GM19395 (cell line): ENCODE measurements around the gene ITM2A.

Experiments used
- ATAC-seq: cut with Tn5 transposase; IDR thresholded peaks from one replicate; pipeline ENCODE4 v1.9.1; 2021; ENCODE audit warnings: mild to moderate bottlenecking, moderate library complexity; ENCODE audit not compliant: unreplicated experiment

Gene ITM2A

DNA sequence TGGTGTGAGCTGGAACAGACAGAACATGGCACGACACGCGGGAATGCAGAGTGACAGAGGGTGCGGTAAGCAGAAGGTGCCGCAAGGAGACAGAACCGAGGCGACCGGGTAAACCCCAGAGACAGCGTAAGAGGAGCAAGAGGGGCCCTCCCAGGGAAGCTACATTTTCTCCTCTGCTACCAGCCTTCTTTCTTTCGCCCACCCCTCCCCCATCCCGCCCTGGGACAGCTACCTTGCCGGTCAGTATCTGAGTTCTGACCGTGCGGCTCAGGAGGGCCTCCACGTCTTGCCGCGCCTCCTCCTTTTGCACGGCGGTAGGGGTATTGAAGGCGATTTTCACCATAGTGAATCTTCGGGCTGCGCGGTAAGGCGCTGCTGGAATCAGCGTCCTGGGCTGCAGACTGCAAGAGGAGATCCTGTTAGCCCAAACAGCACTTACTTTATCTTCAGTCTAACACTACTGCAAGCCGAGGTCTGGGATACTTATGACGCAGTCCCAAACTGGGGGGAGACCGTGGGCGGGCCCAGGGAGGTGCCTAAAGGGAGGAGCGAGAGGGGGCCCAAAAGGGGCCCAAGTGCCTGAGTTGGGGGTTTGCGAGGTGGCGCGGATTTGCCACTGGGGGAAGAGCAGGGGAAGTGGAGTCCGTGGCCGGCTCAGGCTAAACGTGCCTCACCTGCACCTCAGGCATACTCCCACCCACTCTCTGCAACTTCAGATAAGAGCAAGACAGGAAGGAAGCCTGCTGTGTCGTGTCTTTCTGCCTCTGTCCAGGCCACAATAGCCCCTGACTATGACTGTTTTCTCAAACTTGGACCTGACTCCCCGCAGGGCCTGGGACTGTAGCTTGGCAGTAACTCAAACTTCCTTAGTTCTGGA is at the start of gene ITM2A:
TSS of gene ITM2A (minus strand) at position 462 of the 877 bp plus-strand sequence. CDS start at position 343, 119 bp downstream.
- peak; percentile 65 for ATAC-seq

DNA sequence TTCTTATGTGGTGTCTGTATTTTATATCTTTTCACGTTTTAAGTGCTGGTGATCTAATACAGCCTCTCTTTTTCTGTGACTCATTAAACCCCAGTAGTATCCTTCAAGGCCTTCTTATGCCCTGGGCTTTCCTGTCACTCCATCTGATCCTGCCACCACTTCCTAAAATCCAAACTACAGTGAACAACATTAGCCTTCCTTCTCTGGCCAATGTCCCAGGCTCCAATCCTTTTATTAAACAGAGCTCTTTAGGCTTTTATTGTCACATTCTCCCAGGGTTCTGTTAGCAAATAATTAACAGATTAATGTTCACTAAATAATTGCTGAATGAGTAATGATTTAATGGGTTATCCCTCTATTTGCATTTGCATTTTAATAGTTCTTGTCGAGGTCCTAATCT is 47.9 kb upstream of the ITM2A start:
- ATAC-seq: no peak

DNA sequence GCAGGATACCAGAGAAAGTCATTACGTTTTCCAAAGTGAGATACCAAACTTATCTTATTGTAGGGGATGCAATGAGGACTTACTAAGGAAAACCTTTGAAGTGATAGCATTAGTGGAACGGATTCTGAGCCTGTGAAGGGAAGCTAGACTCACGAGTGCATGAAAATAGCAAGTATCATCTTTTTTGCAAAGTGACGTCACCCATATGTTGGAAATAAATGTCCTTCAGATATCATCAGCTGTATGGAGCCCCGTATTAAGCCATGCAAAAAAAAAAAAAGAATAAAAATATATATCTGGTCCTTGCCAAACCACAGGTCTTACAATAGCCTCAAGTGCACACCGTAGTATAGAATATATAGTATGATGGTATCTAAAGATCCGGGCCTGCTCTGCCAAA is 46.8 kb upstream of the ITM2A start:
- no peak for ATAC-seq

DNA sequence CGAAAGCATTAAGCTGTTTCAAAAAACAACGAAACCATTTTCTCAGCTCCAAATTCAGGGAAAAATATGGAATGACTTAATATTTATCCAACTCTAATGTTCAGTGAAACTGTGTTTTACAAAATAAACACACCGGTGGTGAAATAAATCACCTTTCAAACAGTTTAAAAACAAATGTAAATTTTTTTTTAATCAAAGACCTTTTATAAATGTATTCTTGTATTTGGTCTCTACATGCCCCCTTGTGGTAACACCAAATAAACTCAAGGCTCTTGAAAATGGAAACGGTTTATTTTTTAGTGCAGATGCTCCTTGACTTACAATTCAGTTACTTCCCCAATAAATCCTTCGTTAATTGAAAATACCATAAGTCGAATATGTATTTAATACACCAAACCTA is 45.8 kb upstream of the ITM2A start:
- ATAC-seq: no peak

DNA sequence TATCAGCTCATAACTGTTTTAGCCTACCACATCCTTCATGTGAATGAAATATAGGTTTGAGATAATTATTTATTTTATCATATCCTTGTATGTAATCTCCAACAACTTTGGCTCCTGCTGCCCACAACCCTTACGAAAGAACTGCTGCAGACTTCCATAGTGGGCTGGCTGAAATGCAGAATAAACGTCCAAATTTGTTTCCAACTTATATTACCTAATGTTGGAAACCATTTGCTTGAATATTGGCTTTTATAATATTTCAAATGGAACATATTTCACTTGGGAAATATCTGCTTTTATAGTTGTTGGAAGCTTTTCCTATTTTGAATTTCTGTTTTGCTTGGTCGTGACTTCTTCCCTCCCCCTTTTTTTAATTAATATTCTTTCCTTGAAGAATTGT is 45.0 kb upstream of the ITM2A start:
- ATAC-seq: no peak

DNA sequence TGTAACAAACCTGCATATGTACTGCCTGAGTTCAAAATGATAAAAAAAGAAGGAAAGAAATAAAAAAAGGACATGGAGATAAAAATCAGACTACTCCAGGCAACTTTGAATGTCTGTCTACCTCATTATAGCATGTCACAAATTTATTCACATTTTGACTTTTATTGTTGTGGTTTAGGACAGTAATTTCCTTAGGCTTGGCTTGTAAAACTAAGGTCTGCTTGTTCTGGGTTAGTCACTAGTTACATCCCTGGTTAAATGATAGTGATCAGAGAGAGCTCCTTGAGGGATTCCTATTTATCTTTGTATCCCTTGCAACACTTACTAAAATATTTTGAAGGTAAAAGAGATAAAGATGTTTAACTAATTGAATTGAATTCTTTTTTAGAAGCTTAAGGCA is 42.5 kb upstream of the ITM2A start:
- no peak for ATAC-seq

DNA sequence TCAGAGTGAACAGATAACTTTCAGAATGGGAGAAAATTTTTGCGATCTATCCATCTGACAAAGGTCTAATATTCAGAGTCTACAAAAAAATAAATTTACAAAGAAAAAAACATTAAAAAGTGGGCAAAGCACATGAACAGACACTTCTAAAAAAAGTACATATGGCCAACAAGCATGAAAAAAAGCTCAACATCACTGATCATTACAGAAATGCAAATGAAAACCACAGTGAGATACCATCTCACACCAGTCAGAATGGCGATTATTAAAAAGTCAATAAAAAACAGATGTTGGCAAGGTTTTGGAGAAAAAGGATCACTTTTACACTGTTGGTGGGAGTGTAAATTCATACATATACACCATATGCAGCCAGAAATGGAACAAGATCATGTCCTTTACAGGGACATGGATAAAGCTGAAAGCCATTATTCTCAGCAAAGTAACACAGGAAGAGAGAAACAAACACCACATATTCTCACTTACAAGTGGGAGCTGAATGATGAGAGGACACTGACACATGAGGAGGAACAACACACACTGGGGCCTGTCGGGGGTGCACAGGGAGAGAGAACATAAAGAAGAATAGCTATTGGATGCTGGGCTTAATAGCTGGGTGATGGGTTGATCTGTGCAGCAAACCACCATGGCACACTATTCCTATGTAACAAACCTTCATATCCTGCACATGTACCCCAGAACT is 41.6 kb upstream of the ITM2A start:
- no peak for ATAC-seq

DNA sequence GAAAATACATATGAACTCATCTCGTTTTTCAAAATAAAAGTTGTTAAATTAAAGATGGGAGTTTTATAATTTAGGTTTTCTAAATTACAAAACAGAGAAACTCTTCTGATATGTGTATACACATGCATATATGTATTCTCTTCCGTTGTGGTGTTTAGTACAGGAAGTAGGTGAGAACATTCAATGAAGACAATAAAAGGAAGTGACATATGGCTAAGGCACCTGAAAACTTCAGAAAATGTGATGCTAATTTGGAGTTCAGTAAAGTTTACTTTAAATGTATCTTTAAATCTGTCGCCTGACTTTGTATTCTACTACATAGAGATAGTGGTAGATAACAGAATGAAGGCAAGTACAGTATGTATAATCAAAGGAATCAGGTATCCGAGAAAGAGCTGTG is 33.5 kb upstream of the ITM2A start:
- no peak for ATAC-seq

DNA sequence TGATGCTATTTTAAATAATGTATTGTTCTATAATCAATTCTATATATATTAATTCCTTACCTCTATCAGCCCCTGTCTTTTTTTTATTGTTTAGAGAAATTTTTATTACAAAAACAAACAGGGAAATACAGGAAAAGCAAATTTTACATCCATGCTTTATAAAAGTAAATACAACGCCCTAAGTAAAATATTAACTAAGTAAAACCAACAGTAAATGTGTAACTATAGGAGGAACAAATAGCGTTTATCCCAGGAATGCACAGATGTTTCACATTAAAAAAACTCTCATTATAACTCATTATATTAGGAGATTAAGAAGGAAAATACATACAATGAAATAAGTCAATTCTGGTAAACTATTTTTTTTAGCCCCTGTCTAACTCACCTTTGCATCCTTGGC is 8.2 kb upstream of the ITM2A start:
- ATAC-seq: no peak

DNA sequence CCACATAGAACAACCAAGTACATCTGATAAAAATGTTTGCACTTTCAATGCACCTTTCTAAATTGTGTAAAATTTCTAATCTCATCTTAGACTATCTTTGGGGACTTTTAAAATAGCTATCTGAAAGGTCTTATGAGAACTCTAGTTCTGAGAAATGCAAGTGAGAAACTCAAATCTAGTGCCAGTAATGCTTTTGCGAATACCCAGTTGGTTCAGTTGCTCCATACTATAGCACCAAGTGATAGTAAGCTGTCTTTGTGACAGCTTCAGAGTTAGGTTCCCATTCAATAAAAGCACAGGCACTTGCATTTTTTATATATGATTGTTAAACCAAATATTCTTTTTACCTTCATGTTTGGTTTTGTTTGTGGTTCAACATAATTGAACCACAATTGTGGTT is 4.5 kb upstream of the ITM2A start:
- ATAC-seq: no peak

DNA sequence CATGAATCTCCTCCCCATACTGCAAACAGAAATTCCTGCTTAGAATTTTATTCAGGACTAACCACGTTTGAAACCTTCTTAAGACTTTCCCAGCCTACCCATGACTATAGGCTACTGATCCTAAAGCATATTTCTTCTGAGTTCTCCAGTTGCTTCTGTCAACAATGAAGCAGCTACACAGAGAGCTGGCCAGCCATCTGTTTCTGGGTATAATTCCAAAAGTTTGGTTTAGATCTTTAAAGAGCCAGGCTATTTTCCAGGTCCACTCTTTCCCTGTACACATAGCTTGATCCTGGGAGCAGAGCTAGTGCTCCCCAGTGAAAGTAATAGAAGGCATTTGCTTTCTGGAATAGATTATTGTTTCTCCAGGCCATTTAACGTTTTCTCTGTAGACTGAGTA is 4.0 kb upstream of the ITM2A start:
- ATAC-seq: no peak

DNA sequence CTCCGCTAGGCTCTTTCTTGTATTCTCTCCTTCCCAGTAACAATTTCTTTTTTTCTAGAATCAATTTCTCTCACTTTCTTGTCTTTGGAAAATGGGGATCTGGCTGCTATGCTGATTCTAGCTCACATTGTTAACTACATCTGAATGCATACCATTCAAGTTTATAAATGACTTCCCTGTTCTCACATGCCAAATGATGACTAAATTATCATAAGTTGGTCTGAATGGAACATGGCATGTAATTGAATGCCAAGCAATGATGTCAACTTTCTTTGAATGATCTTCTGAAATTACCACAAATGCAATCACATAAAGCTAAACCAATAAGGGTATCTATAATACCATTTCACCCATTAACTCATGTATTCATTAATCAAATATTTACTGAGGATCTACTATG is 2.7 kb upstream of the ITM2A start:
- no peak for ATAC-seq

DNA sequence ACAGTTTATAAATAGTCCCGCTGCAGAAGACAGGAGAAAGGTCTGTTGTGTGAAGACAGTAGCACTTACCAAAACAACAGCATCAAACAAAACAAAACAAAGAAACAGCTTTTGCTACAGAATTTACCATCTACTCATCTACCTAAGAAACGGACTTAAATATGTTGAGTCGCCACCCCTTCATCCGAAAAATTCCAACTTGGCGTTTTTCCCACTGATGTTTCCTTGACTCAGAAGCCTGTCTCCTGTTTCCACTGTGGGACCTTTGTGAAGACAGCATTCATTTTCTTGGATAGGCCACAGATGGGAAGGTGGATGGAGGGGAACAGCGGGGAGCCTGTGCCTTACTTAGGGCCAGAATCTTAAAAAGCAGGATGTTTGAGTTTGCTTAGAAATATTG is 1.3 kb upstream of the ITM2A start:
- no peak for ATAC-seq

DNA sequence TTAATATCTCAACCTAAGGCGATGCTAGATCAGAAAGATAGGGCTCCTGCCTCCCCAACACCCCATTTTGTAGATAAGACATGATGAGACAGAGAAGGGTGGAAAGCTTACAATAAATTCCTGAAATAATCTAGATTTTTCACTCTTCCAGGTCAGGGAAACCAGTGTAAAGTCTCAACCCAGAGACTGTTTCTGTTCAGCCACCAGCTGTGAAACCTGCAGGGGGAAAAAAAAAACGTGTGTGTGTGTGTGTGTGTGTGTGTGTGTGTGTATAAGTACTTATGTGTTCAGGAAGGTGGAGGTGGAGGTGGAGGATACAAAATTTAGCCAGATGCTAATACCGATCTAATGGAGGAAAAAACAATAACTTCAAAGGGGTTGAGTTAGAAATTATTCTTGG is 773 bp upstream of the ITM2A start:
- no peak for ATAC-seq

DNA sequence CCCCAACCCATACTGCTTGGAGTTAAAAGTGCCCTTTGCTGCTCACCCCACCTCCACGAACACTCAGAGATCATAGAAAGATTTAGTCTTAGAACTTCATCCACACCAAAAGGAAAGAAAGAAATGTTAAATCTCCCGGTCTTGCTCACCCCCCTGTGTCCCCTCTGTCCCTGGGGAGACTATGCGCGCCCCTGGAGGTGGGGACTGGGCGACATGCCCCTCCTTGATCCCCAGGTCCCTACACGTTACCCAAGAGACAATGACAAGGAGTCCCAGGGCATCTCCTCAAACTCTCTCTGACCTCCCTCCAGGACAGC is 620 bp downstream of the ITM2A start:
- peak; percentile 22 for ATAC-seq

DNA sequence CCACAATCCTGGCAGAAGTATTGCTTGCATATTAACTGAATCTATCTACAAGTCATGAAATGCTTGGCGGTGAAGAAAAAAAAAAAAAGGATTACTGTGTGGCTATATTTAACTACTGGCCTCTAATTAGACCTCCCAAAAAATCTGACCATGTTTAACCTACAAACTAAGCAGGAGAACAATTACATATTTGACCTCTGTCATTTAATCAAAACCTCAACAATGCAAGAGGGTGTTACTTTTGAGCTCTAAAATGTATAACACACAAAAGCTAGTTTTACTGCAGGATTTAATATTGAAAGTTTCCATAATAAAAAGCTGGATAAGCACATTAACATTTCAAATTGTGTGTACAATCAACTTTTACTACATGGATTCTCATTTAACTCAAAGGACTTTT is 1.5 kb downstream of the ITM2A start:
- ATAC-seq: no peak

DNA sequence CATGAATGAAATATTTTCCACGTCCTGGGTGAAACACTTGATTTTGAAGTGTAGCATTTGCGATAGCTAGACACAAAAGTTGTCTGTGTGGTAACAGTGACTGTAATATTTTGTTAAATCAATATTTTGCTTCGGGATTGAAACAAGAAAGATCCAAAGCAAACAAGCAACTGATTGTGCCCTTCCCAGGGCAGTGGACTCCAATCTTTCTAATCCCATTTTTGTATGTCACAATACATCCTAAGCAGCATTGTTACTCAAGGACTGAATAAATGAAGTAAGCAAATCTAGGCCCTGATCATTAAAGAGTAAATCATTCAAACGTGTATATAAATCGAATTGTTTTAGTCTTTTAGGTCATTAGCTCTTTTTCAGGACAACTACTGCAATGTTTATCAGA is 2.8 kb downstream of the ITM2A start:
- ATAC-seq: no peak

DNA sequence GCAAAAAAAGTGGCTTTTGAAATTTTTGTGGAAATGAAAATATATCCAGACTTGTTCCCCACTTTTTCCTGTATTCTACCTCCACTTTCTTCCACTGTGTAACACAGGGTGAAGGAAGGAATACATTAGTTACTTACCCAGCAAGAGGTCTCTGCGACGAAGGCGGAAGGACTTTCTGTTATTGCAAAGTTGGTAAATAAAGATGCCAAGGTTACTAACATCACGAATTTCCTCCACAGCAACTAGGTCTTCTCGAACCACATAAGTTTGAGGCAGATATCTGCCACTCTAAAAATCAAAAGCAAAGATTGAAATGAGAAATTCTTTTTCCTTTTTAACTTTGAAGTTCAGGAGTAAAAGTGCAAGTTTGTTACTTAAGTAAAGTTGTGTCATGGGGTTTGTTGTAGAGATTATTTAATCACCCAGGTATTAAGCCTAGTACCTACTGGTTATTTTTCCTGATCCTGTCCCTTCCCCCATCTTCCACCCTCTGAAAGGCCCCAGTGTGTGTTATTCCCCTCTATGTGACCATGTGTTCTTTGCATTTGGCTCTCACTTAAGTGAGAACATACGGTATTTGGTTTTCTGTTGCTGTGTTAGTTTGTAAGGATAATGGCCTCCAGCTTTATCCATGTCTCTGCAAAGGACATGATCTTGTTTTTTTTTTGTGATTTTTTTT is 5.8 kb downstream of the ITM2A start:
- ATAC-seq: no peak

DNA sequence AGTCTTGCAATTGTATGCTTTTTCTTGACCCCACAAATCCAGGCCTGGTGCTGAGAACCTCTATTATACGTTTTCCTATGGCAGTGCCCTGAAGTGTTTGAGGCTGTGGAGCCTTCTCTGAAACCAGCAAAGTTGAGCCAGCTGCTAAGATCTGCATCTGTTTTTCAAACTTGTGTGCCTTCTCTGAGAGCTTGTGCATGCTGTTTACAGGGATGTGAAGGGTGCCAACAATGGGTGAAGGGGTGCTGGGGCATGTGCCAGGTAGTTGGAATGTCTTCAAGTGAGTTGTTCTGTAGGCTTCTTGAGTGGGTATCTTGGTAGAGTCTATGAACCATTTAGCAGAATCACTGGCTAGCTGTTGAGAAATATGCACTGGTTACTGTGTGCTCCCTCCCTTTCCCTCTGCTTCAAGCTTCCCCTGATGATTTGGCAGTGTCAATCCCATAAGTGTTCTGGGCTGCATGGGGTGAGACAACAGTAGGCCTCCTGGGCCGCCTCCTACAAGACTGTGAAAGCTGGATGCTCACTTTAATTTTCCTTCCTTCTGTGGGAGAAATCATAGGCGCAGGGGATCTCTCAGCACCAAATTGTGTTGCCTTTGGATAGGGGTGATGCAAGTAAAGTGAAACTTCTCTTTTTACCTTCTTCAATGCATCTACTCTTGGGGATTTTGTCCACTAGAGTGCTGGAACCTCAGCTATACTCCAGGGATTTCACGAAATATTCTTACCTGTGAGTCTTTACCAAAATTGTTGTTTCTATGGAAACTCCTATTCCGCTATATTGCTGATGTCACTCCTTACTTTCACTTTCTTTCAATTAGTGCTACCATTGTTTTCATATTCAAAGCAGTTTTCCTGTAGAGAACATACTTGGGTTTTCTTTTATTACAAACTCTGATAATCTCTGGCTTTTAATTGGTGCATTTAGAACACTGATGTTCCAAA is 30.0 kb downstream of the ITM2A start:
- ATAC-seq: no peak

DNA sequence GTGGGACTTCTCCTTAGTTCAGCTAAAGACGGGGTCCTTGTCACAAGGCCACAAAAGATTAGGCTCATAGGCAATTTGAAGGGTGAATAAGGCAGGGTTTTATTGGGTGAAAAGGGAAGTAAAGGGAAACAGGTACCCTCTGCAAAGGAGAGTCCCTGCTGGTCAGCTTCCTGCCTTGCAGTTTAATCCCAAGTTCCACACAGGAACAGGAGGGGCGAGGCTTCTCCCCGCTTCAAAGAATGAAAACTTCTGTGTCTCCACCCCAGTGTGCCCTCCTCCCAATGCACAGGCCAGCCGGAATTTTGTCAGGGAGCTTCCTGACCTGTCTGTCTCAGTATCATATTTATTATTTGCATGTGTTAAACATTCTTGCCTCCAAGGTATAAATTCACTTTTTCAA is 37.1 kb downstream of the ITM2A start:
- no peak for ATAC-seq
